Astrocyte (in vitro differentiated cells and primary cell): ENCODE results near the gene KLK4. TPM values are rescaled to one million over a fixed set of nuclear protein-coding genes. Genes with fewer than 3 reads are reported as not detected.

Experiments
- DNase-seq: peaks from one replicate; pipeline ENCODE4 v3.0.0-alpha.2; 2010; ENCODE audit warnings: low read depth
- FAIRE-seq: peaks from 2 replicates; lab custom pipeline; 2011; peaks lifted over from hg19 to GRCh38; lab: Jason Lieb, UNC
- H2AFZ ChIP-seq: 2 replicates; pipeline ENCODE4 v1.6.0; 2012; ENCODE audit warnings: low read depth, low read length, inconsistent platforms
- H3K27ac ChIP-seq: 2 replicates; pipeline ENCODE4 v1.5.1; 2011; ENCODE audit warnings: low read depth, low read length, inconsistent platforms
- H3K27me3 ChIP-seq: 2 replicates; pipeline ENCODE4 v1.6.0; 2011; ENCODE audit warnings: low read length, inconsistent platforms; ENCODE audit not compliant: insufficient read depth
- H3K36me3 ChIP-seq: 2 replicates; pipeline ENCODE4 v1.5.1; 2011; ENCODE audit warnings: low read length, inconsistent platforms; ENCODE audit not compliant: insufficient read depth
- H3K4me1 ChIP-seq: 2 replicates; pipeline ENCODE4 v1.5.1; 2011; ENCODE audit warnings: low read length, inconsistent platforms; ENCODE audit not compliant: insufficient read depth
- H3K4me2 ChIP-seq: 2 replicates; pipeline ENCODE4 v1.6.0; 2012; ENCODE audit warnings: low read length, inconsistent platforms
- H3K4me3 ChIP-seq: 2 replicates; pipeline ENCODE4 v1.5.1; 2011; ENCODE audit warnings: low read depth, mild to moderate bottlenecking, low read length, inconsistent platforms; ENCODE audit not compliant: insufficient read depth
- H3K79me2 ChIP-seq: 2 replicates; pipeline ENCODE4 v1.6.0; 2012; ENCODE audit warnings: mild to moderate bottlenecking, low read length, inconsistent platforms; ENCODE audit not compliant: insufficient read depth
- H3K9ac ChIP-seq: 2 replicates; pipeline ENCODE4 v1.6.0; 2012; ENCODE audit warnings: mild to moderate bottlenecking, low read length, inconsistent platforms
- H3K9me3 ChIP-seq: 2 replicates; pipeline ENCODE4 v1.5.1; 2012; ENCODE audit warnings: low read depth, mild to moderate bottlenecking, low read length, inconsistent platforms; ENCODE audit not compliant: insufficient read depth
- H4K20me1 ChIP-seq: 2 replicates; pipeline ENCODE4 v1.6.0; 2012; ENCODE audit warnings: low read length, inconsistent platforms; ENCODE audit not compliant: insufficient read depth
- H3K27ac Mint-ChIP-seq: one replicate; pipeline ENCODE4 v1.8.0; 2021; ENCODE audit warnings: mild to moderate bottlenecking, mixed read lengths; ENCODE audit not compliant: unreplicated experiment
- H3K27me3 Mint-ChIP-seq: one replicate; pipeline ENCODE4 v1.8.0; 2021; ENCODE audit warnings: low read depth, mixed read lengths; ENCODE audit not compliant: unreplicated experiment
- H3K36me3 Mint-ChIP-seq: one replicate; pipeline ENCODE4 v1.8.0; 2021; ENCODE audit warnings: low read depth, mixed read lengths; ENCODE audit not compliant: unreplicated experiment
- H3K4me1 Mint-ChIP-seq: one replicate; pipeline ENCODE4 v1.8.0; 2021; ENCODE audit warnings: low read depth, mixed read lengths; ENCODE audit not compliant: unreplicated experiment
- H3K4me3 Mint-ChIP-seq: one replicate; pipeline ENCODE4 v1.8.0; 2021; ENCODE audit warnings: mild to moderate bottlenecking, moderate library complexity, mixed read lengths; ENCODE audit not compliant: unreplicated experiment
- H3K9me3 Mint-ChIP-seq: one replicate; pipeline ENCODE4 v1.8.0; 2021; ENCODE audit warnings: mild to moderate bottlenecking, mixed read lengths; ENCODE audit not compliant: unreplicated experiment
- EZH2 ChIP-seq: IDR thresholded peaks from 2 replicates; pipeline ENCODE4 v1.6.1; 2012; ENCODE audit warnings: mild to moderate bottlenecking, low read length, inconsistent platforms; ENCODE audit not compliant: insufficient read depth
- total RNA-seq: library from RNA; stranded (reverse); gene quantifications from 2 replicates; pipeline ENCODE4 v1.2.1, GENCODE V29; 2021
- TF ChIP-seq, protein P1 (sequence below): IDR thresholded peaks from 2 replicates; pipeline ENCODE4 v1.5.1; 2011; ENCODE audit warnings: low read depth, mild to moderate bottlenecking, inconsistent platforms, low read length, moderate library complexity; ENCODE audit not compliant: insufficient read depth

KLK4 gene
- total RNA-seq, 1 donor from 2014 or later: not detected

DNA sequence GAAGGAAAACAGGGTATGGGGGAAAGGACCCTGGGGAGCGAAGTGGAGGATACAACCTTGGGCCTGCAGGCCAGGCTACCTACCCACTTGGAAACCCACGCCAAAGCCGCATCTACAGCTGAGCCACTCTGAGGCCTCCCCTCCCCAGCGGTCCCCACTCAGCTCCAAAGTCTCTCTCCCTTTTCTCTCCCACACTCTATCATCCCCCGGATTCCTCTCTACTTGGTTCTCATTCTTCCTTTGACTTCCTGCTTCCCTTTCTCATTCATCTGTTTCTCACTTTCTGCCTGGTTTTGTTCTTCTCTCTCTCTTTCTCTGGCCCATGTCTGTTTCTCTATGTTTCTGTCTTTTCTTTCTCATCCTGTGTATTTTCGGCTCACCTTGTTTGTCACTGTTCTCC is 53.8 kb downstream of the KLK4 start:
- no peak for FAIRE-seq
- H2AFZ ChIP-seq: no peak overlapping the region
- H3K79me2 ChIP-seq: no peaks in the 10 kb centered on the region

More for the DNA sequence above, 53.8 kb downstream of the KLK4 start:
- Histone ChIP-seq H3K4me2 (no peak overlapping the region), H3K36me3 (no peaks in the 10 kb centered on the region), H3K4me1 (no peaks in the 10 kb centered on the region), H3K9ac (no peak overlapping the region), H3K4me3 (no peak overlapping the region), H3K9me3 (no peaks in the 10 kb centered on the region), H3K27ac (no peak overlapping the region), H3K27me3 (no peaks in the 10 kb centered on the region), H4K20me1 (no peaks in the 10 kb centered on the region)
- Mint-ChIP-seq H3K36me3 (no peaks in the 10 kb centered on the region), H3K9me3 (peaks cover 10% of the 10 kb centered on the region), H3K4me3 (no peak overlapping the region), H3K27ac (no peak overlapping the region), H3K4me1 (no peaks in the 10 kb centered on the region), H3K27me3 (peaks cover 6% of the 10 kb centered on the region)
- TF ChIP-seq, protein P1, sequence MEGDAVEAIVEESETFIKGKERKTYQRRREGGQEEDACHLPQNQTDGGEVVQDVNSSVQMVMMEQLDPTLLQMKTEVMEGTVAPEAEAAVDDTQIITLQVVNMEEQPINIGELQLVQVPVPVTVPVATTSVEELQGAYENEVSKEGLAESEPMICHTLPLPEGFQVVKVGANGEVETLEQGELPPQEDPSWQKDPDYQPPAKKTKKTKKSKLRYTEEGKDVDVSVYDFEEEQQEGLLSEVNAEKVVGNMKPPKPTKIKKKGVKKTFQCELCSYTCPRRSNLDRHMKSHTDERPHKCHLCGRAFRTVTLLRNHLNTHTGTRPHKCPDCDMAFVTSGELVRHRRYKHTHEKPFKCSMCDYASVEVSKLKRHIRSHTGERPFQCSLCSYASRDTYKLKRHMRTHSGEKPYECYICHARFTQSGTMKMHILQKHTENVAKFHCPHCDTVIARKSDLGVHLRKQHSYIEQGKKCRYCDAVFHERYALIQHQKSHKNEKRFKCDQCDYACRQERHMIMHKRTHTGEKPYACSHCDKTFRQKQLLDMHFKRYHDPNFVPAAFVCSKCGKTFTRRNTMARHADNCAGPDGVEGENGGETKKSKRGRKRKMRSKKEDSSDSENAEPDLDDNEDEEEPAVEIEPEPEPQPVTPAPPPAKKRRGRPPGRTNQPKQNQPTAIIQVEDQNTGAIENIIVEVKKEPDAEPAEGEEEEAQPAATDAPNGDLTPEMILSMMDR: no peak
- TF ChIP-seq EZH2: no peak
- DNase-seq: no peak

Other genes starting within 250 kb of the KLK4 start
- gene SHANK1, start 191.6 kb downstream of the KLK4 start, total RNA-seq: not detected in 2 replicates
- gene CLEC11A, start 188.0 kb downstream of the KLK4 start, total RNA-seq: not detected in 2 replicates
- gene GPR32, start 140.9 kb downstream of the KLK4 start, total RNA-seq: not detected in 2 replicates
- not detected in 2 replicates for gene ACP4, start 121.0 kb downstream of the KLK4 start, total RNA-seq
- not detected in 2 replicates for gene KLK1, start 87.6 kb downstream of the KLK4 start, total RNA-seq
- not detected in 2 replicates for gene KLK15, start 77.8 kb downstream of the KLK4 start, total RNA-seq
- not detected in 2 replicates for gene KLK3, start 56.5 kb downstream of the KLK4 start, total RNA-seq
- gene KLK2, start 38.0 kb downstream of the KLK4 start, total RNA-seq: not detected in 2 replicates
- gene KLK5, start 41.6 kb upstream of the KLK4 start, total RNA-seq: not detected in 2 replicates
- gene KLK6, start 58.2 kb upstream of the KLK4 start, total RNA-seq: 2.7 and 3.5 TPM in 2 replicates
- gene KLK7, start 72.5 kb upstream of the KLK4 start, total RNA-seq: not detected in 2 replicates
- not detected in 2 replicates for gene KLK8, start 90.2 kb upstream of the KLK4 start, total RNA-seq
- gene KLK10, start 108.3 kb upstream of the KLK4 start, total RNA-seq: 0.19 and 0.30 TPM in 2 replicates
- gene KLK11, start 115.2 kb upstream of the KLK4 start, total RNA-seq: not detected in 2 replicates
- not detected in 2 replicates for gene KLK12, start 123.6 kb upstream of the KLK4 start, total RNA-seq
- gene KLK13, start 153.7 kb upstream of the KLK4 start, total RNA-seq: 0.32 TPM in 1 of 2 replicates, not detected in the other
- gene KLK14, start 171.5 kb upstream of the KLK4 start, total RNA-seq: 0.23 and 0.31 TPM in 2 replicates
- gene CTU1, start 197.0 kb upstream of the KLK4 start, total RNA-seq: 6.4 and 7.4 TPM in 2 replicates
- gene SIGLEC9, start 213.5 kb upstream of the KLK4 start, total RNA-seq: not detected in 2 replicates
- gene SIGLEC7, start 230.9 kb upstream of the KLK4 start, total RNA-seq: not detected in 2 replicates